Measurements from ENCODE around the gene BCL11A.
A peak's percentile ranks its signal among the peaks of the same experiment; 100 is the strongest.

The BCL11A gene

GRCh38 chr2:60523963-60524362 is 29.5 kb downstream of the BCL11A start:
- no peak for DNase-seq

GRCh38 chr2:60522462-60522861 is 31.0 kb downstream of the BCL11A start:
- DNase-seq: no peak

GRCh38 chr2:60521626-60522025 is 31.8 kb downstream of the BCL11A start:
- no peak for DNase-seq

- no peak for DNase-seq
Measured at GRCh38 chr2:60520917-60521539, 32.4 kb downstream of the BCL11A start.

DNA sequence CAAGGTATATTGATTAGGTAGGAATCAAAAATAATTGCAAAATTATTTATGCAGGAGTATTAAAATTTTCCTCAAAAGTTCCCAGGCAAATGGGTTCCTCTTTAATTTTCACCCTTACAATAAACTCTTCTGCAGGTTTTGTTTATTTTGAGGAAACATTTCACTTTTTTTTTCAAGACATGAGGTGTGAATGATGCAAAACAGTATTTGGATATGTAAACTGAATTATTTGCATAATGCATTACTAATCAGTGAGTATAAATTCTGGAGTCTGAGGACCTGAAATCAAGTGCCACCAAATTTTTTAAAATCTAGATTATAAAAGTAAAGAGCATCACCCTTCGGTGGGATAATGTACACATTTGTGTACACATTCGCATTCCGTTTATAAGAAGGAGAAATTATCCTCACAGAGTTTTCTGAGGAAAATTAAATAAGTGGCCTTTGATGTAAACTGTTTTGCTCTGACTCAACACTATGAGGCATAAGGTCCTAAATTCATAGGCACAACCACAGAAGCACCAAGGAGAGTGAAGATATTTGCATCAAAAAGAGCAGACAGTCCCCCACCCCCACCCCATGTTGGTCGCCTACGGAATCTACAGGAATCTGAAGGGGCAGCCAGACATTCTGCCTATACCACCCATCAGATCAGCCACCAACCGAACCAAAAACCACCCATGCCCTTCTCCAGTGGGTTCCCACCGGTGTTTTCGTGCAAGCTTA is 33.1 kb downstream of the BCL11A start:
- DNase-seq: no peak

- DNase-seq: no peak
Measured at GRCh38 chr2:60519231-60519863, 34.1 kb downstream of the BCL11A start.

DNA sequence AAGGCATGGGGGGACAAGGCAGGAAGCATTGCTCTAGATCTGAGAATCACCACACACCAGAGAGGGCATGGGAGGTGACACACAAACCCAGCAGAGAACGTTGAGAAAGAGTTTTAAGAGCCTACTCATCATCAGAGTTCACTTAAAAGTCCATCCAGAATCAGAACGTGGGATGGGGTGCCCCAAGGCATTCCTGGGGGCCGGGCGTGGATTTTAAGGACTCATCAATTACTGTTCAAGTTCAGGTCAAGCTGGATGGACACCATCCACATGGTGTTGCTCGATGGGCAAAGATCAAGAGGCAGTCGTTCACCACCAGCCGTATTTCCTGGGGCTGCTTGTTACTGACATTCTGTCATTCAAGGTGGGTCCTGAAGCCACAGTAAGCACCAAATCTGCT is 34.9 kb downstream of the BCL11A start:
- DNase-seq: no peak

- no peak for DNase-seq
Measured at GRCh38 chr2:60517446-60517845, 36.0 kb downstream of the BCL11A start.

- DNase-seq: no peak
Measured at GRCh38 chr2:60516826-60517225, 36.6 kb downstream of the BCL11A start.

GRCh38 chr2:60516383-60516811 is 37.1 kb downstream of the BCL11A start:
- no peak for DNase-seq

DNA sequence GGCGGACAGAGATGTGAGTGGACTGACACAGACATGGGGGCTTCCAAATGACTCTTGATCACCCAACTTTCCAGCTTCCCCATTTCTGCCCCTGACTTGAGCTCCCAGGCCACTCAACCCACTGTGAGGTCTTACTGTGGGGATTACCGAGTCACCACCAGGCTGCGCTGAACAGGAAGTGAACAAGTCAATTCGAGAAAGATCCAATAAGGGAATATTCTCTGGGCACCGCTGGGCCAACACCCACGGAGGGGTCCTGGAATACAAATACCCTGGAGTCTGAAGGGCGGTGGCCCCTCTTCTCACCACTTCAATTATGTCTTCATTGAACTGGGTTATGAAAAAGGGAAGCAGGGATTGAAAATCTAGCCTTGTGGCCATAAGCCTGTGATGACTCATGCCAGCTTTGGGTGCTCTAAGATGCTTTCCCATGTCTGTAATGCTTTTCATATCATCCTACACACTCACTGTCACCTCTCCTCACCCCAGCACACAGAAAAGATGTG is 37.7 kb downstream of the BCL11A start:
- DNase-seq: no peak

- DNase-seq: no peak
Measured at GRCh38 chr2:60513996-60514395, 39.5 kb downstream of the BCL11A start.

GRCh38 chr2:60513191-60513590 is 40.3 kb downstream of the BCL11A start:
- no peak for DNase-seq

DNA sequence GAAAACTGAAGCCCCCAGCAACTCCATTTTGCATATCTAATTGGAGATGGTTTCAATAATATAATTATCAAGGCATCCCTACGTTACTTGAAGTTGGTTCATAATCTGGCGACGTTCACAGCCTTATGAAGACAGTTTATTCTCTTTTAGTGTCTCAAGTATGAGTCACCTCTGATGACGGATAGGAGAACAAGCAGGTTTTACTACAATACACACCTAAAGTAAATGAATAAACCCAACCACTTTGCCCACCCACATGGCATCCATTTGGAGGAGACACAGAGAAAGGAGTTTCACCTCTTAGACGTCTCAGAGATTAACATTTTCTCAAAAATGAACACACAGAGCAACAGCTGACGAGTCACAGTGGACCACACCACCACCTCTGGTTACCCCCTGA is 40.8 kb downstream of the BCL11A start:
- DNase-seq: no peak

DNA sequence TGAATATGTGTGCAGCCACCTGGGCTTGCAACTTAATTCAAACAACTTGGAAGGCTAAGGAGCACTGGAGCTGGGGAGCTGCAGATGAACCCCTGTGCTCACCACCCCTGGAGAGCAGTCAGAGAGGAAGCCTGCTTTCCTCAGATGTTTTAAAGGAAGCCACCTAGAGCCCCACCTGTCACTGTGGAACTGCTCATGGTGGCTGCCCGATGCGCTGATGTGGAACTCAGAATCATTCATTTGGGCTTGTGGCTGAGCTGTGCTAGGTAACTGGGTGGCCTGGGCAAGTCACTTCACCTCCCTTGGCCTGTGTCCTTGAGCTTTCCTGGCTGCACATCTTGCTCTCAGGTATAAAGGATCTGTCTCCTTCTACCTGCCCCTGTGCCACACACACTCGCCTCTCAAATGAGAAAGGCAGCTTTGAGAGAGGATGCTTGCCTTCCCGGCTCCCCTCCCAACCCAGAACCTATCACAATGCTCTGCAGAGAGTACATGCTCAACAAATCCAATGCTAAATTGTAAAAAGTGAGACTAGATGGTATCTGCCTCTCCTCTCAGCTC is 41.3 kb downstream of the BCL11A start:
- DNase-seq: no peak

DNA sequence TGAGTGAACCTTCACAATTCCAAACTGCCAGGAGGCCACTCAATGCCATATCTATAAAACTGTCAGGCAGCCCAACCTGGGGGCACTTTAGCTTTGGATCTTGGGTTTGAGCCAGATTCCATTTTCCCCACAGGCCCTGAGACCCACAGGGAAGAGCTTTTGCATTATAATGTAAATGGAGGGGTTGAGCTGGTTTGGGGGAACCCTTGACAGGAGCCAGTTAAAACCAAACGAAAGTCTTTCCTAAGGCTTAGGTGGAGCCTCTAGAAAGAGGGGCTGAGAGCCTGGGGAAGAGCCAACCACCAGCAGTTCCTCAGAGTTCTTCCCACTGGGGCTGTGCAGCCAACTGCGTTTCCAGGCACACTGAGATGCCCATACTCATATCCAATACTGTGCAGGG is 42.7 kb downstream of the BCL11A start:
- DNase-seq: no peak

DNA sequence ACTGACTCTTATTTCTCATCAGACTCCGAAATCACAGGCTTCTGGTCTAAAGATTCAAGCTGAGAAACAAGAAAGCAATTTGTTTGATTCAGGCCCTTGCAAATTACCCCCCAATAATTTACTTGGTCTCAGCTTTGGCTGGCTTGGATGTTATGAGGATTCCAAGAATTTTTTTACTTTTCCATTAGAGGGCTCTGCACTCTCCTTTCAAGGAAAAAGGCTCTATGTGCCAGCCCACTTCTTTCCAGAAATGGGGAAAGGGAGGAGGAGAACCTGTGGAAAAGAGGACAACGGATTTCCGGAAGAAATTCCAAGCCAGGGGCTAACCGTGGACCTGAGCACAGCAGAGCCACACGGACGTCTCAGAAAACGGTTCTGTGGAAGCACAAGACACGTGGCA is 44.4 kb downstream of the BCL11A start:
- DNase-seq: no peak

GRCh38 chr2:60508339-60508917 is 45.0 kb downstream of the BCL11A start:
- no peak for DNase-seq

- DNase-seq: no peak
Measured at GRCh38 chr2:60507211-60507965, 46.1 kb downstream of the BCL11A start.

DNA sequence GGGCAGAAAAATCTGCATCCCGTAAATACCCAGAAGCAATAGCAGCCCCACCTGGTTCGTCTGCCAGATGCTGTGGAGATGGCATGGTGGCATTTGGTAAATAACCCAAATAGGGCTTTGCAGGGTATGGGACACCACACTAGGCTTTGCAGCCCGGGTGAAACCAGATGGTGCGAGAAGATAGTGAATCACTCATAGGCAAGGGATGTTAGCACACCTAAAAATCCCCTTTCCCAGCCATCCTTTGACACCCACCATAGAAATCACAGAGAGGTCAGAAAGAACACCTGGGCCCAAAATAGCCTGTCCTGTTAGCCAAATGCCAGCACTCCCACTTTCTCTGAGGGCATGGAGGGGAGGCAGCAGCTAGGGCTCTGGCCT is 47.6 kb downstream of the BCL11A start:
- no peak for DNase-seq

DNA sequence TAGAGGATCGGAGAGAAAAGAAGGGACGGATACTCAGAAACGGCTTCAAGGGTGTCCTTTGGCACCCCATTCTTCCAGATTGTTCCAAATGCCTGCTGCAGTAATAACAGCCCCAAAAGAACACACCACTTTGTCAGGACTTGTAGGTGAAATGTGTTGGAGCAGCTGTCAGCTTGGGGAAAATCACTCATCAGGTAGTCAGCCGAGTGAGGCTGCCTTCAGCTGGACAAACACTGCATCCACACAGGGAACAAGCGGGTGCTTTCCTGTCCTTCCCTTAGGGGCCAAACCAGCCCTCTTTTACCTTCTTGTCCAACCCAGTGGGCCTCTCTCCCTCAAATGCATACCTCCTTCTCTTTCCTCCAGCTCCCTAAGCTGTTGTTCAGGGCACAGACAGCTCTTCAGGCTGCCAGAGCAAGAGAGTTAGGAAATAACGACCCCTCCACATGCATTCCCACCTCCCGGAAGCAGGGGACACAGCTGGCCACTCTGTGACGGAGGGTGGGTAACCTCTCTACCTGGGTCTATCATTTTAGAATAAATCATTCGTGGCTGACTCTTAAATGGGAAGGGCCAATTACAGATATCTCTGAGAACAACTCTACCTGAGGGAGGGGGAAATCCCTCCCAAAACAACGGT is 48.1 kb downstream of the BCL11A start:
- DNase-seq: no peak

GRCh38 chr2:60504049-60504448 is 49.4 kb downstream of the BCL11A start:
- peak; percentile 19 for DNase-seq

Measured in NCI-H1694 (cell line).